ENCODE measurements around the gene SLC6A17. TPM values are rescaled to one million over a fixed set of nuclear protein-coding genes. Genes with fewer than 3 reads are reported as not detected.

The SLC6A17 gene
- total RNA-seq, 1 donor from 2014 or later, result 0.53 TPM

DNA sequence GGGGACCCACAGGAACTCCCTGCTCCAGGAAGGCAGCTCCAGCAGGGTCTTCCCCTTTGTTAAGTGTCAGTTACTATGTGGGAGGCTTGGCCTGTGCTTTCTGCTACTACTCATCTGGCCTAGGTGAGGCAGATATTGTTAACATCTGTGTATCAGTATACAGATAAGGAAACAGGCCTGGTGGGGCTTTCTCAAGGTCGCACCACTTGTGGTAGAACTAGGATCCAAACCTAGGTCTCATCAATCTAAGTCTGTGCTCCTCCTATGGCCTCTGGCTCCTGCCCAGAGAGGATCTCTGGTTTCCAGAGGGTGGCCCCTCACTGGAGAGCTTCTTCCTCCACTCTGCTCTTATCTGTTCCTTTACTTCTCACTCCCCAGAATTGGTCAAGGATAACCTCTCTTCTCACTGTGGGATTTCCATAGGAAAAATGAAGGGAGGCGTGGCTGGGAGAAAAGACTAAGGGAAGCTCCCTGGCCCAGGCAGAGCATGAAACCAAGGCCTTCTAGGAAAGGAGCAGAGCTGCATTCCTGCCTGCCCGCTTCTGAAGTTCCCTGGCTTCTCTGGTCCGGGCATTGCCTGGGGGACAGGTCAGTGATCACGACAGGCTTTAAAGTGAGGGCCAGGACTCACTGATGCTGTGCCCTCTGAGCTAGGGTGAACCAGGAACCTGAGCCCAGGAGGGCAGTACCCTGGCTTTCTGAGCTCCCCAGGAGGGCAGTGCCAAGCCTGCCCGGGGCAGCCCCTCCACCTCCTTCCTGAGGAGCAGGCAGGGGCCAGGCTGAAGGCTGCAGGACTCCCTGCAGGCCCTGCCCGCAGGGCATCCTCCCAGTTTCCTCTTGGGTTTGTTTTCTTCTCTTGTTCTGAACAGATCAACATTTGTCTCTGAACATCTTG is 65.6 kb downstream of the SLC6A17 start:
- Histone ChIP-seq H3K27me3 (ENCODE audit: control insufficient read depth, insufficient read depth, low read length) (no peaks in the 10 kb centered on the region), H3K4me3 (ENCODE audit: low read depth, low read length) (no peak overlapping the region), H3K36me3 (ENCODE audit: control insufficient read depth, insufficient read depth, low read length) (no peaks in the 10 kb centered on the region)
- TF ChIP-seq, protein P1, sequence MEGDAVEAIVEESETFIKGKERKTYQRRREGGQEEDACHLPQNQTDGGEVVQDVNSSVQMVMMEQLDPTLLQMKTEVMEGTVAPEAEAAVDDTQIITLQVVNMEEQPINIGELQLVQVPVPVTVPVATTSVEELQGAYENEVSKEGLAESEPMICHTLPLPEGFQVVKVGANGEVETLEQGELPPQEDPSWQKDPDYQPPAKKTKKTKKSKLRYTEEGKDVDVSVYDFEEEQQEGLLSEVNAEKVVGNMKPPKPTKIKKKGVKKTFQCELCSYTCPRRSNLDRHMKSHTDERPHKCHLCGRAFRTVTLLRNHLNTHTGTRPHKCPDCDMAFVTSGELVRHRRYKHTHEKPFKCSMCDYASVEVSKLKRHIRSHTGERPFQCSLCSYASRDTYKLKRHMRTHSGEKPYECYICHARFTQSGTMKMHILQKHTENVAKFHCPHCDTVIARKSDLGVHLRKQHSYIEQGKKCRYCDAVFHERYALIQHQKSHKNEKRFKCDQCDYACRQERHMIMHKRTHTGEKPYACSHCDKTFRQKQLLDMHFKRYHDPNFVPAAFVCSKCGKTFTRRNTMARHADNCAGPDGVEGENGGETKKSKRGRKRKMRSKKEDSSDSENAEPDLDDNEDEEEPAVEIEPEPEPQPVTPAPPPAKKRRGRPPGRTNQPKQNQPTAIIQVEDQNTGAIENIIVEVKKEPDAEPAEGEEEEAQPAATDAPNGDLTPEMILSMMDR (IDR thresholded peaks at IDR 0.05; ENCODE audit: insufficient read depth, low read length, severe bottlenecking), result no peak
- FAIRE-seq (no peak), DNase-seq (ENCODE audit: low read depth) (no peak)

DNA sequence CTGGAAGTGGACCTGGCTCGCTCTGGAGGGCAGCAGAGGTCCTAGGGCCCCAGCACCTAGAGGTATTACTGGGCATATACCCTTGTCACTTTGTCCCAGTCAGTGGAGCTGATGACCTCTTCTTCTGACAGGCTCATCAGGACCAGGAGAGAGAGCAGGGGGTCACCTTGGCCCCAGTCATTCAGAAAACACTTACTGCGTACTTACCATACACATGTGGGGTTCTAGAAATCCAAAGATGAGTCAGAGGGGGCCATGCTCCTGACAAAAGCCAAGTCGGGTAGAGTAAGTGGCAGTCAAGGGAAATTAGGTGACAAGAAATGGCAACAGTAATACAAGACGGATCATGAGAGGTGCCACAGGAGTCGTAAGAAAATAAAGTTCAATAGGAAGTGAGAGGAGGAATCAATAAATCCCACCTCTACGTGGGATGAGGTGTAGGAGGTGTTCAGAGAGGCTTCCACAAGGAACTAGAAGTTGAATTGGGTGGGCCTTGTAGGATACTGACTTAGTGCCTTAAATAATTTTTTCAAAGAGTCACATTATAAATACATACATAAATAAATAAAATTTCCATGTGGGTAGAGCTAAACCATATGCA is 66.7 kb downstream of the SLC6A17 start:
- FAIRE-seq, result no peak
- Histone ChIP-seq H3K36me3 (ENCODE audit: control insufficient read depth, insufficient read depth, low read length) (no peaks in the 10 kb centered on the region), H3K27me3 (ENCODE audit: control insufficient read depth, insufficient read depth, low read length) (no peaks in the 10 kb centered on the region), H3K4me3 (ENCODE audit: low read depth, low read length) (no peak overlapping the region)
- DNase-seq (ENCODE audit: low read depth), result no peak
- TF ChIP-seq, protein P1 (IDR thresholded peaks at IDR 0.05; ENCODE audit: insufficient read depth, low read length, severe bottlenecking), result no peak

DNA sequence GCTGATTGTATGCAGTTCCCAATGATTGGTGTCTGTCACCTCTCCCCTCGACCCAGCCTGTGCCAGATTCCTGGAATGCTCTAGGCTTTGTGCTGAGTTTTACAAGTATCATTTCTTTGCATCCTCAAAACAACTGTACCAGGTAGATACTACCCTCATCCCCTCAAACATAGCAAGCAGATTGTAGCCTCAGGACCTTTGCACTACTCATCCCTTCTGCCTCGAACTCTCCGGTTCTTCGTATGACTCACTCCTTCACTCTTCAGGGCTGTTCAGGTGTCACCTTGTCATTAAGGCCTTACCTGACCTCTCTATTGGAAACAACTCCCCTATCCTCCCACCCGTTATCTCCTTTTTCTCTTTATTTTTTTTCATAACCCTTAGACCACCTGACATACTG is 67.8 kb downstream of the SLC6A17 start:
- H3K4me3 ChIP-seq (ENCODE audit: low read depth, low read length), result no peak overlapping the region
- DNase-seq (ENCODE audit: low read depth) (no peak), FAIRE-seq (no peak)
- H3K27me3 ChIP-seq (ENCODE audit: control insufficient read depth, insufficient read depth, low read length), result no peaks in the 10 kb centered on the region
- TF ChIP-seq, protein P1 (IDR thresholded peaks at IDR 0.05; ENCODE audit: insufficient read depth, low read length, severe bottlenecking), result no peak
- H3K36me3 ChIP-seq (ENCODE audit: control insufficient read depth, insufficient read depth, low read length), result no peaks in the 10 kb centered on the region

DNA sequence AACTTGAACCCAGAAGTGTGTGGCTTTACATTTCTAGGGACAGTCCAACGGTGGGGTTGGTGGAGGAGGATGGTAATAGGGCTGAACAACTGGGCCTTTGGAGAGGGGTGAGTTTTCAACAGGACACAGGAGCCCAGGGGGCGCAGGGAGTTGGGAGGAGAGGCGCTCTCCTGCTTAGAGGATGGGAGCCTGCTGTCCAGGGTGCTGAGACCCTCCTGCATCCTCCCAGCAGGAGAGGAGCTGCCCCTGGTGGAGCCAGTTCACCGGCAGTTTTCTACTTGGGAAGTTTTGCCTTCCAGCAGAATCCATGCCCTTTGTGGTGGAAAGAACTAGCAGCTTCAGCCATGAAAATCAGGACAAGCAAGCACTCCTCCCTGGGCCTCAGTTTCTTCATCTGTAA is 68.4 kb downstream of the SLC6A17 start:
- FAIRE-seq, result no peak
- DNase-seq (ENCODE audit: low read depth), result no peak
- Histone ChIP-seq H3K4me3 (ENCODE audit: low read depth, low read length) (no peak overlapping the region), H3K27me3 (ENCODE audit: control insufficient read depth, insufficient read depth, low read length) (no peaks in the 10 kb centered on the region), H3K36me3 (ENCODE audit: control insufficient read depth, insufficient read depth, low read length) (no peaks in the 10 kb centered on the region)
- TF ChIP-seq, protein P1 (IDR thresholded peaks at IDR 0.05; ENCODE audit: insufficient read depth, low read length, severe bottlenecking), result no peak

DNA sequence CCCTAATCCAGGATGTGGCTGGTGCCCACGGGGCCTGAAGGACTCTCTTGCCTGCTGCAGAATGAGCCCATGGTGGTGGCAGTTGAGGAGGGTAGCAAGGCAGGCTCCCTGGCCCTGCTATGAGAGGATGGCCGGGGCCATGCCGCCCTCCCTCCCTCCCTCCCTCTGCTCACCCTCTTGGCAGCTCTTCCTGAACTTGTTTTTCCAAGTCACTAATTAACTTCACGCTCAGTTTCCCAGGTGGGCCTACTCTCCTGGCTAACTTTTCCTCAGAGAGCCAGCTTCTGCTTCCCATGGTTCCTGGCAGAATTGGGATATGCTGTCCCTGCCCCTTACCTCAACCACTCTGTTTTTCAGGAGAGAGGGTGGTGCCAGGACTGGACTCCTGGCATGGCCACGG is 70.0 kb downstream of the SLC6A17 start:
- DNase-seq (ENCODE audit: low read depth) (no peak), FAIRE-seq (no peak)
- Histone ChIP-seq H3K27me3 (ENCODE audit: control insufficient read depth, insufficient read depth, low read length) (no peaks in the 10 kb centered on the region), H3K36me3 (ENCODE audit: control insufficient read depth, insufficient read depth, low read length) (no peaks in the 10 kb centered on the region), H3K4me3 (ENCODE audit: low read depth, low read length) (no peak overlapping the region)
- TF ChIP-seq, protein P1 (IDR thresholded peaks at IDR 0.05; ENCODE audit: insufficient read depth, low read length, severe bottlenecking), result no peak
